Spinal cord (tissue), 10 donors: ENCODE results near the gene DCTN2. TPM values are rescaled to one million over a fixed set of nuclear protein-coding genes. Genes with fewer than 3 reads are reported as not detected.
"Not testable (repeated sequence)": the region's sequence is repeated elsewhere in the genome, so short reads cannot be mapped to it uniquely, and the experiment has no call there.

ENCODE experiments used
- DNase-seq, 6 donors: peaks; one replicate each; pipeline versions ENCODE4 v3.0.0 to v3.0.0-alpha.2; 2013 to 2015; ENCODE audit warnings: low spot score in 6 of 6, low read depth in 4 of 6
- H3K27ac ChIP-seq: one replicate; pipeline ENCODE4 v1.5.1; 2013; ENCODE audit warnings: low read depth, low read length, control low read depth
- H3K27me3 ChIP-seq: one replicate; pipeline ENCODE4 v1.6.1; 2013; ENCODE audit warnings: low read length; ENCODE audit not compliant: control insufficient read depth, insufficient read depth
- H3K36me3 ChIP-seq: one replicate; pipeline ENCODE4 v1.6.1; 2013; ENCODE audit warnings: low read length; ENCODE audit not compliant: control insufficient read depth, insufficient read depth
- H3K4me1 ChIP-seq: one replicate; pipeline ENCODE4 v1.6.1; 2013; ENCODE audit warnings: low read length; ENCODE audit not compliant: control insufficient read depth, insufficient read depth
- H3K4me3 ChIP-seq: one replicate; pipeline ENCODE4 v1.5.1; 2013; ENCODE audit warnings: low read depth, low read length, control low read depth
- H3K9me3 ChIP-seq: one replicate; pipeline ENCODE4 v1.6.1; 2013; ENCODE audit warnings: low read length; ENCODE audit not compliant: control insufficient read depth, insufficient read depth
- WGBS: methylation state at CpG from one replicate; pipeline ENCODE4 v1.1.5; 2013; ENCODE audit warnings: missing lambda C conversion rate; ENCODE audit not compliant: insufficient coverage; 5-methylcytosine and 5-hydroxymethylcytosine counted together
- polyA plus RNA-seq, 2 donors: library from polyadenylated mRNA; unstranded; fragments of 120-200 nt; gene quantifications; one replicate each; pipeline ENCODE4 v1.2.1, GENCODE V29; 2013; ENCODE audit not compliant: insufficient read length in 2 of 2
- total RNA-seq, 2 donors: library from RNA; depleted of rRNA in 1 of 2; stranded (reverse); fragments of 120-200 nt in 1 of 2; fragments of >200 nt in 1 of 2; gene quantifications; one replicate each; pipeline versions ENCODE4 v1.2.3 to v1.2.4, GENCODE V29; 2013 to 2014
- donor health status: healthy.

DCTN2 gene
- total and polyA plus RNA-seq, 4 donors = 125 to 246 (median 197) TPM

DNA sequence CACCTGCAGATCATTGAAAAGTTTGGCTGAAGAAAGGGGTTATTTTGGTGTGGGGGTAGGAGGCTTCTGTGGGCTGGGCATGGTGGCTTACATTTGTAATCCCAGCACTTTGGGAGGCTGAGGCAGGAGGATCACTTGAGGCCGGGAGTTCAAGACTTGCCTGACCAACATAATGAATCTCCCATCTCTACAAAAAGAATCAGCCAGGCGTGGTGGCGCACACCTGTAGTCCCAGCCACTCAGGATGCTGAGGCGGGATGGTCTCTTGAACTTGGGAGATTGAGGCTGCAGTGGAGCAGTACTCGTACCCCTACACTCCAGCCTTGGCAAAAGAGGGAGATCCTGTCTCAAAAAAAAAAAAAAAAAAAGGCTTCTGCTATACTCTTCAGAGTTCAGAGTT lies 33.7 kb downstream of the DCTN2 start:
- H3K36me3 ChIP-seq = peaks cover 85% of the 10 kb centered on the region
- no peaks in the 10 kb centered on the region for H3K9me3 ChIP-seq
- H3K27me3 ChIP-seq = no peaks in the 10 kb centered on the region
- H3K4me3 ChIP-seq = no peak overlapping the region
- H3K27ac ChIP-seq = no peak overlapping the region
- no peaks in the 10 kb centered on the region for H3K4me1 ChIP-seq
- WGBS = no CpG with 5 or more reads among the region's 5 CpGs
- no peak for DNase-seq

DNA sequence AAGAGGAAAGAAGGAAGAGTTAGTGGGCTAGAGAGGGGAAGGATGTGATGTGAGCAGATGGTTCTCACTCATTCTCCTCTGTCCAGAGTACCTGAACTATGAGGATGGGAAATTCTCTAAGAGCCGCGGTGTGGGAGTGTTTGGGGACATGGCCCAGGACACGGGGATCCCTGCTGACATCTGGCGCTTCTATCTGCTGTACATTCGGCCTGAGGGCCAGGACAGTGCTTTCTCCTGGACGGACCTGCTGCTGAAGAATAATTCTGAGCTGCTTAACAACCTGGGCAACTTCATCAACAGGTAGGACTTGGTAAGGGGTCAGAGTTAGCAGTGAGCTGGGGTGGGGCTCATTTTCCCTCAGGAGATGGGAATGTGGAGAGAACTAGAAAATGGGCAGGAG lies 34.3 kb downstream of the DCTN2 start:
- H3K36me3 ChIP-seq = peaks cover 86% of the 10 kb centered on the region
- DNase-seq = no peak
- H3K27ac ChIP-seq = no peak overlapping the region
- WGBS = 91% methylated on average over 6 of the region's 6 CpGs
- H3K27me3 ChIP-seq = no peaks in the 10 kb centered on the region
- no peaks in the 10 kb centered on the region for H3K4me1 ChIP-seq
- H3K9me3 ChIP-seq = no peaks in the 10 kb centered on the region
- no peak overlapping the region for H3K4me3 ChIP-seq

- Histone ChIP-seq H3K4me1 (no peaks in the 10 kb centered on the region), H3K27me3 (no peaks in the 10 kb centered on the region), H3K27ac (no peak overlapping the region), H3K36me3 (peaks cover 81% of the 10 kb centered on the region), H3K4me3 (no peak overlapping the region), H3K9me3 (no peaks in the 10 kb centered on the region)
- no CpG with 5 or more reads among the region's 7 CpGs for WGBS
- DNase-seq = no peak
Measured at GRCh38 chr12:57511588-57512325, 35.2 kb downstream of the DCTN2 start.

DNA sequence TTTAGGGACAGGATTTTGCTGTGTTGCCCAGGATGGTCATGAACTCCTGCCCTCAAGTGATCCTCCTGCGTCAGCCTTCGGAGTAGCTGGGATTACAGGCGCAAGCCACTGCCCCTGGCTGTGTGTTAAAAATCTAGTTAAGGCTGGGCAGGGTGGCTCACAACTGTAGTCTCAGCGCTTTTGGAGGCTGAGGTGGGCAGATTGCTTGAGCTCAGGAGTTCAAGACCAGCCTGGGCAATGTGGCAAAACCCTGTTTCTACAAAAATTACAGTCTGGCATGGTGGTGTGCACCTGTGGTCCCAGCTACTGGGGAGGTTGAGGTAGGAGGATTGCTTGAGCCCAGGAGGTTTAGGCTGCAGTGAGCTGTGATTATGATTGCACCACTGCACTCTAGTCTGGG lies 35.8 kb downstream of the DCTN2 start:
- Histone ChIP-seq H3K27me3 (no peaks in the 10 kb centered on the region), H3K27ac (no peak overlapping the region), H3K36me3 (peaks cover 78% of the 10 kb centered on the region), H3K4me3 (no peak overlapping the region), H3K4me1 (no peaks in the 10 kb centered on the region), H3K9me3 (no peaks in the 10 kb centered on the region)
- no peak for DNase-seq
- 93% methylated on average over 4 of the region's 4 CpGs for WGBS

DNA sequence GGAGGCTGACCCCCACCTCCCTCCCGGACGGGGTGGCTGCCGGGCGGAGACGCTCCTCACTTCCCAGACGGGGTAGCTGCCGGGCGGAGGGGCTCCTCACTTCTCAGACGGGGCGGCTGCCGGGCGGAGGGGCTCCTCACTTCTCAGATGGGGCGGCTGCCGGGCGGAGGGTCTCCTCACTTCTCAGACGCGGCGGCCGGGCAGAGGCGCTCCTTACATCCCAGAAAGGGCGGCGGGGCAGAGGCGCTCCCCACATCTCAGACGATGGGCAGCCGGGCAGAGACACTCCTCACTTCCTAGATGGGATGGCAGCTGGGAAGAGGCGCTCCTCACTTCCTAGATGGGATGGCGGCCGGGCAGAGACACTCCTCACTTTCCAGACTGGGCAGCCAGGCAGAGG lies 39.2 kb downstream of the DCTN2 start:
- WGBS = 95% methylated on average over 4 of the region's 28 CpGs
- peaks cover 82% of the 10 kb centered on the region for H3K36me3 ChIP-seq
- H3K4me1 ChIP-seq, H3K4me3 ChIP-seq, DNase-seq, H3K27me3 ChIP-seq, H3K9me3 ChIP-seq, H3K27ac ChIP-seq: not testable (repeated sequence)

GRCh38 chr12:57506541-57506940 lies 40.5 kb downstream of the DCTN2 start:
- H3K4me3 ChIP-seq, H3K27me3 ChIP-seq, H3K9me3 ChIP-seq, H3K4me1 ChIP-seq, H3K27ac ChIP-seq, DNase-seq: not testable (repeated sequence)
- no CpG with 5 or more reads among the region's 4 CpGs for WGBS
- H3K36me3 ChIP-seq = peaks cover 81% of the 10 kb centered on the region

DNA sequence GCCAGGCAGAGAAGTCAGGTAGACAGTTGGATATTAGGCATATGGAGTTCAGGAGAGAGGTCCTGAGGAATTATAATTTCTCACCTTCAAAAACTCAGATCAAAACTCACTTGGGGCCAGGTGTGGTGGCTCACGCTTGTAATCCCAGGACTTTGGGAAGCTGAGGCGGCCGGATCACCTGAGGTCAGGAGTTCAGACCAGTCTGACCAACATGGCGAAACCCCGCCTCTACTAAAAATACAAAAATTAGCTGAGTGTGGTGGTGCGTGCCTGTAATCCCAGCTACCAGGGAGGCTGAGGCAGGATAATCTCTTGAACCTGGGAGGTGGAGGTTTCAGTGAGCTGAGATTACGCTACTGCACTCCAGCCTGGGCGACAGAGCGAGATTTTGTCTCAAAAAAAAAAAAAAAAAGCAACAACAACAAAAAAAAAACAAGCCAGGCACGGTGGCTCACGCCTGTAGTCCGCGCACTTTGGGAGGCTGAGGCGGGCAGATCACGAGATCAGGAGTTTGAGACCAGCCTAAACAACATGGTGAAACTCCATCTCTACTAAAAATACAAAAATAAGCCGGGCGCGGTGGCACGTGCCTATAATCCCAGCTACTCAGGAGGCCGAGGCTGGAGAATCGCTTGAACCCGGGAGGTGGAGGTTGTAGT lies 44.6 kb downstream of the DCTN2 start:
- not testable (repeated sequence) for DNase-seq, H3K9me3 ChIP-seq, H3K27me3 ChIP-seq, H3K27ac ChIP-seq, H3K4me1 ChIP-seq, H3K4me3 ChIP-seq
- WGBS = 100% methylated on average over 3 of the region's 22 CpGs
- peaks cover 76% of the 10 kb centered on the region for H3K36me3 ChIP-seq

GRCh38 chr12:57500213-57500612 lies 46.8 kb downstream of the DCTN2 start:
- WGBS = 98% methylated on average over 11 of the region's 11 CpGs
- DNase-seq = no peak
- H3K27ac ChIP-seq = no peak overlapping the region
- no peaks in the 10 kb centered on the region for H3K9me3 ChIP-seq
- no peak overlapping the region for H3K4me3 ChIP-seq
- no peaks in the 10 kb centered on the region for H3K4me1 ChIP-seq
- peaks cover 83% of the 10 kb centered on the region for H3K36me3 ChIP-seq
- H3K27me3 ChIP-seq = no peaks in the 10 kb centered on the region

- no peak for DNase-seq
- H3K36me3 ChIP-seq = peaks cover 72% of the 10 kb centered on the region
- H3K4me1 ChIP-seq = no peaks in the 10 kb centered on the region
- H3K27ac ChIP-seq = no peak overlapping the region
- no CpG with 5 or more reads among the region's 4 CpGs for WGBS
- H3K9me3 ChIP-seq = no peaks in the 10 kb centered on the region
- no peak overlapping the region for H3K4me3 ChIP-seq
- no peaks in the 10 kb centered on the region for H3K27me3 ChIP-seq
Measured at GRCh38 chr12:57498571-57498970, 48.4 kb downstream of the DCTN2 start.

GRCh38 chr12:57498132-57498502 lies 48.9 kb downstream of the DCTN2 start:
- Histone ChIP-seq H3K27ac (no peak overlapping the region), H3K9me3 (no peaks in the 10 kb centered on the region), H3K36me3 (peaks cover 68% of the 10 kb centered on the region), H3K4me1 (no peaks in the 10 kb centered on the region), H3K4me3 (no peak overlapping the region), H3K27me3 (no peaks in the 10 kb centered on the region)
- DNase-seq = no peak
- no CpG with 5 or more reads among the region's 9 CpGs for WGBS
